Activated B cell treated with CpG ODN at 0.5 μM for 24 hours (primary cell): ENCODE measurements around the gene AGAP6. TPM values are rescaled to one million over a fixed set of nuclear protein-coding genes. Genes with fewer than 3 reads are reported as not detected.
"Not testable (repeated sequence)": the region's sequence is repeated elsewhere in the genome, so short reads cannot be mapped to it uniquely, and the experiment has no call there.

Experiments used
- ATAC-seq: fragments of 200-7000 bp; cut with Tn5 transposase; one replicate; pipeline ENCODE4 v1.10.0; 2021; ENCODE audit warnings: low read depth, mild to moderate bottlenecking, moderate library complexity
- CTCF ChIA-PET: fragments of 350-600 bp; sonication (Branson Sonifier 250); formaldehyde crosslinking; loops from one replicate; lab custom pipeline; 2021; ENCODE audit warnings: antibody characterized with exemption; lab: Charles Lee
- POLR2A ChIA-PET: fragments of 350-600 bp; sonication (Branson Sonifier 250); formaldehyde crosslinking; loops from one replicate; lab custom pipeline; 2021; ENCODE audit warnings: antibody characterized with exemption; lab: Charles Lee
- DNase-seq: peaks from one replicate; pipeline ENCODE4 v3.0.0; 2022
- H3K27ac Mint-ChIP-seq: one replicate; pipeline ENCODE4 v1.8.0; 2020; ENCODE audit warnings: mixed read lengths
- H3K27me3 Mint-ChIP-seq: one replicate; pipeline ENCODE4 v1.8.0; 2021; ENCODE audit warnings: mixed read lengths
- H3K36me3 Mint-ChIP-seq: one replicate; pipeline ENCODE4 v1.8.0; 2021; ENCODE audit warnings: low read depth, mixed read lengths
- H3K4me1 Mint-ChIP-seq: one replicate; pipeline ENCODE4 v1.8.0; 2021; ENCODE audit warnings: mixed read lengths
- H3K4me3 Mint-ChIP-seq: one replicate; pipeline ENCODE4 v1.8.0; 2020; ENCODE audit warnings: mild to moderate bottlenecking, mixed read lengths
- H3K9me3 Mint-ChIP-seq: one replicate; pipeline ENCODE4 v1.8.0; 2020; ENCODE audit warnings: mixed read lengths
- intact Hi-C: fragments of 100-400 bp; cut with micrococcal nuclease; formaldehyde crosslinking; loops from one replicate; pipeline ENCODE4 v1.15.1; 2024
- total RNA-seq: library from RNA; stranded (reverse); gene quantifications from 2 replicates; pipeline ENCODE4 v1.2.3, GENCODE V29; 2022

AGAP6 gene
- total RNA-seq, result 20.1 and 23.3 TPM in 2 replicates

- not testable (repeated sequence) for H3K27ac Mint-ChIP-seq
Observed at GRCh38 chr10:49988376-49988775, at the start of gene AGAP6. AGAP6 (plus strand) TSS chr10:49988406; CDS start chr10:49988716, 310 bp downstream.

GRCh38 chr10:49941447-49942338, 46.5 kb upstream of the AGAP6 start, which contains the start of the genes PARG and TIMM23B:
PARG (minus strand) TSS chr10:49942027; CDS start chr10:49941725, 302 bp downstream.
TIMM23B (plus strand) TSS chr10:49942053; CDS start chr10:49942195, 142 bp downstream.
- H3K27me3 Mint-ChIP-seq, H3K9me3 Mint-ChIP-seq, CTCF ChIA-PET: not testable (repeated sequence)
- H3K27ac Mint-ChIP-seq, result peak within 1 kb of the TSS; percentile 91
- intact Hi-C loops, result loop anchor here (1.0 kb wide), 1 partner anchor 683 kb away; no protein-coding TSS in a partner anchor
- H3K36me3 Mint-ChIP-seq, result peaks cover 21% of the 10 kb centered on the region
- peaks cover 38% of the 10 kb centered on the region for H3K4me1 Mint-ChIP-seq
- DNase-seq (peak; percentile 79), ATAC-seq (peak; percentile 85)
- peak within 1 kb of the TSS; percentile 100 for H3K4me3 Mint-ChIP-seq
- POLR2A ChIA-PET, result interaction anchor here (1.2 kb wide), 1 partner anchor 402 kb away, joined by 3 read pairs; no protein-coding TSS in a partner anchor

More at GRCh38 chr10:49988376-49988775, at the start of gene AGAP6:
- ATAC-seq, H3K27me3 Mint-ChIP-seq, DNase-seq, H3K4me1 Mint-ChIP-seq, CTCF ChIA-PET, H3K9me3 Mint-ChIP-seq, POLR2A ChIA-PET, H3K4me3 Mint-ChIP-seq, intact Hi-C loops: not testable (repeated sequence)
- peaks cover 16% of the 10 kb centered on the region for H3K36me3 Mint-ChIP-seq

GRCh38 chr10:49942339-49942705, 45.9 kb upstream of the AGAP6 start:
- H3K27me3 Mint-ChIP-seq, H3K9me3 Mint-ChIP-seq, DNase-seq, CTCF ChIA-PET: not testable (repeated sequence)
- ATAC-seq, result peak; percentile 2
- H3K36me3 Mint-ChIP-seq, result peaks cover 25% of the 10 kb centered on the region
- H3K4me3 Mint-ChIP-seq, result peak overlapping the region; percentile 100
- POLR2A ChIA-PET, result interaction anchor here (1.2 kb wide), 1 partner anchor 403 kb away, joined by 3 read pairs; no protein-coding TSS in a partner anchor
- intact Hi-C loops, result loop anchor here (1.0 kb wide), 1 partner anchor 682 kb away; no protein-coding TSS in a partner anchor
- H3K4me1 Mint-ChIP-seq, result peaks cover 38% of the 10 kb centered on the region
- peak overlapping the region; percentile 91 for H3K27ac Mint-ChIP-seq

- H3K4me3 Mint-ChIP-seq, result peak overlapping the region; percentile 8
- H3K27me3 Mint-ChIP-seq, intact Hi-C loops, H3K27ac Mint-ChIP-seq, ATAC-seq, H3K9me3 Mint-ChIP-seq, CTCF ChIA-PET, DNase-seq, POLR2A ChIA-PET: not testable (repeated sequence)
- peaks cover 35% of the 10 kb centered on the region for H3K4me1 Mint-ChIP-seq
- peaks cover 28% of the 10 kb centered on the region for H3K36me3 Mint-ChIP-seq
Observed at GRCh38 chr10:49943607-49944006, 44.6 kb upstream of the AGAP6 start.

GRCh38 chr10:49948142-49948541, 40.1 kb upstream of the AGAP6 start:
- H3K9me3 Mint-ChIP-seq, H3K4me1 Mint-ChIP-seq, DNase-seq, H3K27ac Mint-ChIP-seq, CTCF ChIA-PET, POLR2A ChIA-PET, H3K4me3 Mint-ChIP-seq, ATAC-seq, H3K27me3 Mint-ChIP-seq, intact Hi-C loops: not testable (repeated sequence)
- peaks cover 34% of the 10 kb centered on the region for H3K36me3 Mint-ChIP-seq

- H3K27me3 Mint-ChIP-seq, POLR2A ChIA-PET, H3K9me3 Mint-ChIP-seq, intact Hi-C loops, H3K4me1 Mint-ChIP-seq, H3K27ac Mint-ChIP-seq, ATAC-seq, DNase-seq, H3K4me3 Mint-ChIP-seq, CTCF ChIA-PET: not testable (repeated sequence)
- peaks cover 34% of the 10 kb centered on the region for H3K36me3 Mint-ChIP-seq
Observed at GRCh38 chr10:49948737-49949136, 39.5 kb upstream of the AGAP6 start.

- CTCF ChIA-PET, H3K4me1 Mint-ChIP-seq, H3K9me3 Mint-ChIP-seq, intact Hi-C loops, H3K27ac Mint-ChIP-seq, POLR2A ChIA-PET, H3K4me3 Mint-ChIP-seq, ATAC-seq, H3K27me3 Mint-ChIP-seq, DNase-seq: not testable (repeated sequence)
- peaks cover 40% of the 10 kb centered on the region for H3K36me3 Mint-ChIP-seq
Observed at GRCh38 chr10:49952006-49952405, 36.2 kb upstream of the AGAP6 start.

- H3K9me3 Mint-ChIP-seq, DNase-seq, POLR2A ChIA-PET, intact Hi-C loops, H3K4me1 Mint-ChIP-seq, H3K27ac Mint-ChIP-seq, ATAC-seq, H3K4me3 Mint-ChIP-seq, CTCF ChIA-PET, H3K27me3 Mint-ChIP-seq: not testable (repeated sequence)
- H3K36me3 Mint-ChIP-seq, result peaks cover 42% of the 10 kb centered on the region
Observed at GRCh38 chr10:49953122-49953521, 35.1 kb upstream of the AGAP6 start.

GRCh38 chr10:49970331-49970857, 17.8 kb upstream of the AGAP6 start:
- H3K36me3 Mint-ChIP-seq, result peaks cover 20% of the 10 kb centered on the region
- intact Hi-C loops, H3K4me1 Mint-ChIP-seq, H3K27me3 Mint-ChIP-seq, H3K4me3 Mint-ChIP-seq, H3K9me3 Mint-ChIP-seq, H3K27ac Mint-ChIP-seq, POLR2A ChIA-PET, ATAC-seq, CTCF ChIA-PET, DNase-seq: not testable (repeated sequence)

- peaks cover 22% of the 10 kb centered on the region for H3K36me3 Mint-ChIP-seq
- CTCF ChIA-PET, H3K4me1 Mint-ChIP-seq, H3K27me3 Mint-ChIP-seq, H3K9me3 Mint-ChIP-seq, ATAC-seq, intact Hi-C loops, POLR2A ChIA-PET, H3K27ac Mint-ChIP-seq, DNase-seq, H3K4me3 Mint-ChIP-seq: not testable (repeated sequence)
Observed at GRCh38 chr10:49971466-49971865, 16.7 kb upstream of the AGAP6 start.

GRCh38 chr10:49972094-49972493, 16.1 kb upstream of the AGAP6 start:
- CTCF ChIA-PET, result not testable (repeated sequence)

More at GRCh38 chr10:49972094-49972493, 16.1 kb upstream of the AGAP6 start:
- H3K9me3 Mint-ChIP-seq, H3K4me1 Mint-ChIP-seq, ATAC-seq, DNase-seq, H3K27me3 Mint-ChIP-seq, H3K27ac Mint-ChIP-seq, POLR2A ChIA-PET, H3K4me3 Mint-ChIP-seq, intact Hi-C loops: not testable (repeated sequence)
- H3K36me3 Mint-ChIP-seq, result peaks cover 20% of the 10 kb centered on the region
